Neural progenitor cell (in vitro differentiated cells): Measurements from ENCODE around the gene HDAC4.

ENCODE experiments used
- CTCF ChIP-seq: fragments of 200-600 bp; sonication (generic); IDR thresholded peaks from 2 replicates; pipeline ENCODE4 v1.5.1; 2017; ENCODE audit warnings: antibody characterized with exemption, mild to moderate bottlenecking
- EZH2 ChIP-seq: fragments of 200-600 bp; sonication (generic); IDR thresholded peaks from 2 replicates; pipeline ENCODE4 v1.6.1; 2017; ENCODE audit warnings: antibody characterized with exemption, mild to moderate bottlenecking, moderate library complexity

- no peak for TF ChIP-seq EZH2
- TF ChIP-seq CTCF, result no peak
These were observed 154.1 kb downstream of the HDAC4 start for GRCh38 chr2:239246723-239247122.
